ENCODE results near the gene FBLN7.
"Not testable (repeated sequence)": the region's sequence is repeated elsewhere in the genome, so short reads cannot be mapped to it uniquely, and the experiment has no call there.

Gene FBLN7, protein sequence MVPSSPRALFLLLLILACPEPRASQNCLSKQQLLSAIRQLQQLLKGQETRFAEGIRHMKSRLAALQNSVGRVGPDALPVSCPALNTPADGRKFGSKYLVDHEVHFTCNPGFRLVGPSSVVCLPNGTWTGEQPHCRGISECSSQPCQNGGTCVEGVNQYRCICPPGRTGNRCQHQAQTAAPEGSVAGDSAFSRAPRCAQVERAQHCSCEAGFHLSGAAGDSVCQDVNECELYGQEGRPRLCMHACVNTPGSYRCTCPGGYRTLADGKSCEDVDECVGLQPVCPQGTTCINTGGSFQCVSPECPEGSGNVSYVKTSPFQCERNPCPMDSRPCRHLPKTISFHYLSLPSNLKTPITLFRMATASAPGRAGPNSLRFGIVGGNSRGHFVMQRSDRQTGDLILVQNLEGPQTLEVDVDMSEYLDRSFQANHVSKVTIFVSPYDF

DNA sequence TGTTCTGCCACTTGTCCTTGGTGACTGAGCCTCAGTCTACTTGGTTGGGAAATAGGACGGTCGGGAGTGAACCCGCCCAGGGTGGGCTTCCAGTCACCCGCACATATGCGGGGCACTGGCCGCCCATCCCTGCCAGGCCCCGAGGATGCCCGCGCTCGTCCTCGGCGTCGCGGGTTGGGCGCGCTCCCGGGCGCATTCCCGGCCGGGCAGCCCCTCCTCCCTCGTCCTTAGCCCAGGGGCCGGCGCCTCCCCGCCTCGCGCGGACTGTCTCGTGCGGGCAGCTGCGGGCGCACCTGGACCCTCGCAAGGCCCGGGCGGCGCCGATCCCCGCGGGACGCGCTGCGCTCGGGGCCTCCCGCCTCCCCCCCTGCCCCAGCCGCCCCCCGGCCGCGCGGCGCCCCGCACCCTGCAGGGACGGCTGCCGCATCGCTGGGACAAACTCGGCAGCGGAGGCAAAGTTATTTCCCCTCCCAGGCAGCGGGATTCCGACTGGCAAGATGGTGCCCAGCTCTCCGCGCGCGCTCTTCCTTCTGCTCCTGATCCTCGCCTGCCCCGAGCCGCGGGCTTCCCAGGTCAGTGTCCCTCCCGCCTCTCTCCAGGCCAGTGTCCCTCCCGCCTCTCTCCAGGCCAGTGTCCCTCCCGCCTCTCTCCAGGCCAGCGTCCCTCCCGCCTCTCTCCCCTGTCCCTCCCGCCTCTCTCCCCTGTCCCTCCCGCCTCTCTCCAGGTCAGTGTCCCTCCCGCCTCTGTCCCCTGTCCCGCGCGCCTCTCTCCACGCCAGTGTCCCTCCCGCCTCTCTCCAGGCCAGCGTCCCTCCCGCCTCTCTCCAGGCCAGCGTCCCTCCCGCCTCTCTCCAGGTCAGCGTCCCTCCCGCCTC is at the start of gene FBLN7:
Gene FBLN7 (plus strand): TSS at position 227 of the 874 bp plus-strand sequence. CDS start 271 bp downstream, at position 498.
- peak; percentile 64 for DNase-seq

DNA sequence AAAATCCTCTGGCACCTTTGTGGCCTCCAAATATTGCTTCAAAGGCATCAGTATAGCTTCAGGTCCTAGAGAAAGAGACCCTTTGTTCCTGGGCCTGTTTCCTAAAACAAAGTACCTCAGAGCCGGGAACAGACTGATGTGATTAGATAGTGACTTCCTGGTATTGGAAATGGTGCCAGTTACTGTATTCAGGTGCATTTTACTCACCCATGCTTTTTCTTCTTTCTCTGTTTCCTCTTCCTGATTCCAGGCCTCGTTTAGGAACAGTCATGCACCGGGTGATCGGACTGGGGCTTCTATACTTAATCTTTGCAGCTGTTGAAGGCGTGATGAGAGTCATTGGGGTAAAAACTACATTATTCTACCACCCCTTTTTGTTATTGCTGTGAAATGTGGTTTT is 48.8 kb upstream of the FBLN7 start:
- no peak for DNase-seq

DNA sequence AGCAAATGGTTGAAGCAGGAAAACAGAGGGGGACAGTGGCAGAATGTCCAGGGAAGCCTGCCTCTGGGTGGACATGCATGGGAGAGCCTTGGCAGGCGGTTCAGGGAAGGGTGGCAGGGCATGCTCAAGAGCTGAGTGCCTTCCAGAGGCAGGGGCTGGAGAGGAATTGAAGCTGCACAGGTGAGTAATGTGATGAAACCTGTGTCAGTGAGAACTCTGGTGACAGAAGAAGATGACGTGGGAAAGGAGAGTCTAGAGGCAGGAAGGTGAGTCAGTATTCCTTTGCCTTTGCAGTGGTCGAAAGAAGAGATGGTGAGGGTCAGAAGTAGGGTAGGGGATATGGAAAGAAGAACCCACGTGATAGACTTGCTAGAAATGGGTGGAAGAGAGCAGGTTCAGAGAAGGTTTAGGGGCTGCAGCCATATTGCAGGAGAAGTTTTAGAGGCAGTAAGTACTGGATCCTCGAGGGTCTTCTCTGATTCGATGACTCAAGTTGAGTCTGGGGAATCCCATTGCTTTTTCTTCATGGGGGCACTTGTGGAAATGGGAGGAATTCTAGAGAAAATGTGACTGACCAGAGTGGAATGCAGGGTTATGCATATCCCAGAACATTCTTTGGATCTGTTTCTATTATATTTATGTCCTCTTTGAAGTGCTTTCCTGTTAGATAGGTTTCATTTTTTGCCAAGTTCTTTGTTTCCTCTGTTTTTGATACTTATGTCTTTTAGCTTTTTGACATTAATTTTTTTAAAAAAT is 45.7 kb upstream of the FBLN7 start:
- no peak for DNase-seq

DNA sequence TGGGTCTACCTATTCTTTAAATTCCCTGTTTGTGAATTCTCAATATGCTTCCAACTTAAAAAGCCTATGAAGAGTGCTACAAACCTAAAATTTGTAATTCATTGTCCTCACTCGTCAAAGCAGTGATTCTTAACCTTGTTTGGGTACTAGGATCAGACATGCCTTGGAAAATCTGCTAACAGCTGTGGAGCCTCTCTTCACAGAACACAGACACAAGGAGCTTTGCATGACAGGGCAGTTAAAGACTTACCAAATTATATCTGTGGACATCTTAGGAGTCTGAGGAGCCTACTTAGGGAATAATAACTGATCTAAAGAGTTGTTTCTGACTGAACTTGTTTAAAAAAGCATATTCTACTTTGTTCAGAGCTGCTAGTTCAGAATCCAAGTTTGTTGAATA is 45.0 kb upstream of the FBLN7 start:
- no peak for DNase-seq

DNA sequence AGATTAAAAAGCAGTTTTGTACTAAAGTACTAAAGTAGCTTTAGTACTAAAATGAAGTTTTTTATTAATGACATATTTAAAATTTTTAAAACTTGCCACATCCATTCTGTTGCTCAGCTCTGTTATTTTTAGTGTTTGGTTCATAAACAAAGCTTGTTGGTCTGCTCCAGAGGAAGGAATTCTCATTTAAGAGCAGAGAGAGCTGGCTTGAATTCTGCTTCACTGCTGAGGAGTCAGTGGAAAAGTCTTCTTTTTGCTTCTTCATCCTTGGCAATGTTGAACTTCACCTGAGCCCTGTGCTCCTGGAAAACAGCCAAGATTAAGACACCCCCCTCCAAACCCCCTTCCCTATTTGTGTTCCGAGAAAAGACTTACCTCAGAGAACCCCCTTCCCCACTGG is 42.5 kb upstream of the FBLN7 start:
- DNase-seq: no peak

DNA sequence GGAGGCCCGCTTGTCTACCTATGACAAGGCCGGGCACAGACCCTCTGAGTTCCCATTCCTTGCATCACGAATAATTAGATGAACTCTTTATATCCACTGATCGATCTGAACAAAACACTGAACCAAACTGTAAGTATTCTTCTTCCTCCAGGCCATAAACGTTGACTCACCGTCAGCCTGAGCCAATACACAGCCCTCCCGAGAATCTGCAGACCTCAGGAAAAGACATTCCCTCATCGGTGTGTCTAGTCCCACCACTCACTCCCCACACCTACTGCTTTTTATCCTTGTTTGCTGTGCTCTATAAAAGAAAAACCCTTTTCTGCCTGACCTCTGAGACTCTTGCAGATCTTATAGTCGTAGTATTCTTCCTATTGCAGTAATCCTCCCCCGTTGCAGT is 42.1 kb upstream of the FBLN7 start:
- no peak for DNase-seq

DNA sequence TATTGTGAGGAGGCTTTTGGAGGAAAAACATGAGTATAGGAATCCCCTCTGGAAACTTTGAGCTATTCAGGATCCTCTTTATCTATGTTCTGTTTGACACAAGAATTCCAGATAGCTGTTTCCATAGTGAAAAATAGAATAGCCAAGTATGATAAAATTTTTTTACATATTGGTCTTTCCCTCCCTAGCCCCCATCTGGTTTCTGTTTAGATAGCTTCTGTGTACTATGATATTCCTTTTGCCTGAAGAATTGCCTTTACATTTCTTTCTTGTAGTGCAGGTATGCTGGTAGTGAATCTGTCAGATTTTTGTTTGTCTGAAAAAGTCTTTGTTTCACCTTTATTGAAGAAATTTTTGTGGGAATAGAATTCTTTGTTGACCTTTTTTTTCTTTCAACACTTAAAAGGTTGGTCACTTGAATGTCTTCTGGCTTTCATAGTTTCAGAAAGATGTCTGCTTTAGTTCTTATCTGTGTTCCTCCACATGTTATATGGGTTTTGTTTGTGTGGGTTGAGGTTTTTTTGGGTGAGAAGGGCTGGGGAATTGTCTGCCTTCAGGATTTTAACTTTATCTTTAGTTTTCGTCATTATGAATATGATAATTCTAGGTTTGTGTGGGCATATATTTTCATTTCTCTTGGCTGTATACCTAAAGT is 29.9 kb upstream of the FBLN7 start:
- no peak for DNase-seq

DNA sequence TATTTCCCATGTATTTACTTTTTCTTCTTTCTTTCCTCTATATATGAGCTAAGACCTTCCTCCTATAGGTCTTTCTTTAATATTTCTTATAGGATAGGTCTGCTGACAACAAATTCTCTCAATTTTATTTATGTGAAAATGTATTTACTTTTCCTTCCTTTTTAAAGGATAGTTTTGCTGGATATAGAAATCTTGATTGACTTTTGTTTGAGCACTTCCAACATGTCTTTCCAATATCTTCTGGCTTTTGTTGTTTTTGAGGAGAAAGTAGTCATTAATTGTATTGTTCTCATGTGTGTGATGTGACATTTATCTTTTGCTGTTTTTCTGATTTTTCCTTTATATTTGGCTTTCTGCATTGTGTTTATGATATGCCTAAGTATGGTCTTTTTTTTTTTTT is 28.9 kb upstream of the FBLN7 start:
- no peak for DNase-seq

DNA sequence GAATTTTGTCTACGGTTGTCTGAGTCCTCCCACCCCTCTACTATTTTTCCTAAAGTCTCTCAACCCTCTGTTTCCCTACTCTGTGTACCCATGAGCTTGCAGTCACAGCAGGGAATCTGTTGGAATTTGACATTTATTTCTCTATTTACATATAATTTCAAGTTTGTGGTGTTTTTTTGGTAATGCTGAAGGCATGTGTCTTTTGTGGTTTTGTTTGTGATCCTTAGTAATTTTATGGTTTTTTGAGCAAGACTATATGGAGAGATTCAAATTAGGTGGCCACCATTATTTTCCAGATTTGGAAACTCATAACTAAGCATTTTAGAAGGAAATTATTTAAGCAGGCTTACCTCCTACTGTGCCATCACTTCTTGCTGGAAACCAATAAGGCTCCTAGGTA is 27.2 kb upstream of the FBLN7 start:
- no peak for DNase-seq

DNA sequence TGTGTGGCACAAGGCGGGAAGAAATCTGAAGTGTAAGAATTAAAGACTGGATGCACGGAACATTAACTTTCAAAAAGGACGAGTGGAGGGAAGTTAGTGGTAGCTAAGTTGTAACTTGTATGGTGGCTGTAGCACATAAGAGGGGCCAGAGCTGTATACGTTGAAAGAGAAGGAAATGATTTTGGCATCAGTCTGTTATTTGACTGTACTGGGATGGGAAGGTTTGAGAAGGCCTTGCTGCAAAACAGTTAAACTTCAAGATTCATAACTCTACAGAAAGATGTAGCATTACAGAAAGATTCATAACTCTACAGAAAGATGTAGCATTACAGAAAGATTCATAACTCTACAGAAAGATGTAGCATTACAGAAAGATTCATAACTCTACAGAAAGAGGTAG is 24.8 kb upstream of the FBLN7 start:
- not testable (repeated sequence) for DNase-seq

DNA sequence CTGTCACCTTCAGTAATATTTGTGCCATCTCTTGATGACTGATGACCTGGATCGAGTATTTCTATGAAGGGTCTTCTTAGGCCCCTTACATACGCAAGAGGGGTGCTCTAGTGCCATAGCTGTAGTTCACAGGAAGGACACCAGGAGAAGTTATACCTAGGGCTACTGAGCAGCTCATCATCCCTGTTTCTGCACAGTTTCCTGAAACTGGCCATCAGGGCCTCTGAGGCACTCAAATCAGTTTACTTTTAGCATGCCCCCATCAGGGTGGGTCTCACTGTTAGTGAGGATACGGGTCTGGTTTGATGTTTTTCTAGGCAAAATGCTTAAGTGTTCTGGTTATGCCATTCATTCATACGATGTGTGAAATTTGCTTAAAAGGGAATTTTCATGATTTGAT is 20.0 kb upstream of the FBLN7 start:
- DNase-seq: no peak

DNA sequence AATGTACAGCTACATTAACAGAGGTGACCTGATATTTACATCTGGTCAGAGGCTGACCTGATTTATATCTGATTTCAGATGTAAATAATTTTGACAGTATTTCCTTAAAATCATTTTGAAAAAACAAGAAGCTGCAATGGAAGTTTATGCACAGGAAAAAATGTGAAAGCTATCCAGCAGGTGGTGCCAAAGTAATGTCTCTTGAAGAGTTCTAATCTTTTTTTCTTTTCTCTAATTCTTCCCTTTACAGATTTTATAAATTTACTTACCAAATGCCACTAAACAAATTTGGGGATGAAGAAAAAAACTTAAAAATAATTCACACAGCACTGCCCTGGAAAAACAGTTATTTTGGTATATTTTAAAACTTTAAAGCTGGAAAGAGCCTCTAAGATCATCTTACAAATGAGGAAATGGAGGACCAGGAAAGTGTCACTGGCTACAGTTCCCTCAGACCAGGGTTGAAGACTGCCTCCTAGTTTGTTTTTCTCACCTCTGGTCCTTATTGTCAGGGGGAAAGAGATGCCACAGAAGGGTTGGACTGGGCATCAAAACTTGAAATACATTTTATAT is 16.4 kb upstream of the FBLN7 start:
- DNase-seq: peak; percentile 38

DNA sequence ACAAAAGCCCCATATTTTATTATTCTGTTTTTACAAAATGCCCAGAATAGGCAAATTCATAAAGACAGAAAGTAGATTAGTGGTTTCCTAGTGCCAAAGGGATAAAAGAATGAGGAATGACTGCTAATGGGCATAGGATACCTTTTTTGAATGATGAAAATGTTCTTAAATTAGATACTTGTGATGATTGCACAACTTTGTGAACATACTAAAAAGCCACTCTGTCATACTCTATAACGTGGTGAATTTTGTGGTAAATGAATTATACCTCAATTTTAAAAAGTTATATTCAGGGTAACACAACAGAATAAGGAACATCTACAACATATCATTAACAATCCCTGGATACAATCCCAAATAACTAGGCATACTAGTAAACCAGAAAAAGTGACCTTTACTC is 9.1 kb upstream of the FBLN7 start:
- DNase-seq: no peak

DNA sequence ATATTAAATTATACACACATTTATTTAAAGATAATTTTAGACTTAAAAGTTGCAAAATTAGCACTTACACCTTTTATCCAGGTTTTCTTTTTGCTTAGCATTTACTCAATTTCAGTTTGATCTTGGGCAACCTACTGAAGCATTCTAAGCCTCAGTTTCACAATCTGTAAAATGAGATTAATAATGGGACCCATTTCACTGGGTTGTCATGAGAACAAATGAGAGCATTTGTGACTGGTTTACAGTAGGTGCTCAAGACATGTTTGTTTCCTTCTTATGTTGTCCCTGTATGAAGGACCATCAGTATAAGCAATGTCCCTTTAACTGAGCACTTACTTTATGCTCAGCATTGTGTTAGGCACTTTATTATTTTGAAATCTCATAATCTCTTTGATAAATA is 4.8 kb upstream of the FBLN7 start:
- no peak for DNase-seq

DNA sequence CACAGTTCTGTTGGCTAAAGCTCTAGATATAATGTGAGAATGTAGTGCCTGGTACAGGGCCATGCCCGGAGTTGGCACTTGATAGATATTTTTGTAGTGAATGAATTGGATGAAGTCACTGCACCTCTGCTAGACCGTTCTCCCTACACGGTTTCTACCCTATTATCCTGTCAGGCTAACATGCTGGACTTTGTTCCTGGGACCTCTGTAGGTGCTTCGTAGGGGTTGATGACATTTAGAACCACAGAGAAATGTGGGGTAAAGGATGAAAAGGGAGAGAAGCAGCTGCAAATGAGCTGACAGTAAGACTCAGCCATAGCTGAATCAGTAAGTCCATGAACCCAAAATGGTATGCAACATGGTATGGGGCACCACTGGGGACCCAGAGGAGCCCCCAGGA is 4.1 kb upstream of the FBLN7 start:
- no peak for DNase-seq

DNA sequence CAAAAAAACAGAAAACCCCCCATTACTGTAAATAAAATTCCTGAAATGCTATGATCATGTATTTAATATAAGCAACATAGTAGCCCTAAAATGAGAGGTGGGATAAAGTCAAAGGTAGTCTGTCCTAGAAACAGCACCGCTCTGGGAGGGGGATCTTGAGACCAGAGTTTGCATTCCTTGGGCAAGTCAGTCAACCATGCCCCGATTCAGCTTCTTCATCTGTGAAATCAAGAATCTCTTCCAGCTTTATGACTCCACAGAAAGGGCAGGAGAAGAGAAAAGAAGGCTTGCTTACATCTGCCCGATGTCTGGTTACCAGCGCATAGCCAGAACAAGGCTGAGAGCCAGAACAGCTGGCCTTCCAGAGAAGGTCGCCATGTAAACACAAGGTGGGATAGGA is 2.1 kb upstream of the FBLN7 start:
- peak; percentile 47 for DNase-seq

DNA sequence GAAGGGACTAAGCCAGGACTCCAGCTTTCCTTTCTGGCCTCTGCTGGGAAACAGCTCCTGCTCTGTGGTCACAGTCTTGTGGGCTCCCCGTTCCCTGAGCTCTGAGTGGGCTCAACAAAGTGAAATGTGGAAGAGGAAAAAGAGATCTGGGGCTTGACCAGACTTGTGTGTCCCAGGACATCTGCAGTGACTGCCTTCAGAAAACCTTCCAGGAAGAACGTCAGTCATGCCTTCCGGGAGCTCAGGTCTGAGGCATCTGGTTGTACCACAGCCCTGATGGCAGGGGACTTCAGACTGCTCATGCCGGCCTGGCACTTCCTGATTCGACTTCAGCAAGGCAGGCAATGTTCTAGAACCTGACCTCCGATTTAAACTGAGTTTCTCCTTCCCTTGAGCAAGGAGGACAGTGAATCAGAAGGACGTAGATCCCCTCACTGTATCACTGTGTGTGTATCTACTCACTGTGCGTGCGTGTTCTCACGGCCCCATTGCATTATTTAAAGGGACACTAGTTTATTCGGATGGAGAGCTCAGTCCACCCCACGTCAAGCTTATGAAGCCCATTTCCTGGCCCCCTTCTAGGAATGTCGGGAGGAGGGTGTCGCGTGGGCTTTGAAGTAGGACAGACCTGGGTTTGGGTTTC is 548 bp upstream of the FBLN7 start:
- no peak for DNase-seq

DNA sequence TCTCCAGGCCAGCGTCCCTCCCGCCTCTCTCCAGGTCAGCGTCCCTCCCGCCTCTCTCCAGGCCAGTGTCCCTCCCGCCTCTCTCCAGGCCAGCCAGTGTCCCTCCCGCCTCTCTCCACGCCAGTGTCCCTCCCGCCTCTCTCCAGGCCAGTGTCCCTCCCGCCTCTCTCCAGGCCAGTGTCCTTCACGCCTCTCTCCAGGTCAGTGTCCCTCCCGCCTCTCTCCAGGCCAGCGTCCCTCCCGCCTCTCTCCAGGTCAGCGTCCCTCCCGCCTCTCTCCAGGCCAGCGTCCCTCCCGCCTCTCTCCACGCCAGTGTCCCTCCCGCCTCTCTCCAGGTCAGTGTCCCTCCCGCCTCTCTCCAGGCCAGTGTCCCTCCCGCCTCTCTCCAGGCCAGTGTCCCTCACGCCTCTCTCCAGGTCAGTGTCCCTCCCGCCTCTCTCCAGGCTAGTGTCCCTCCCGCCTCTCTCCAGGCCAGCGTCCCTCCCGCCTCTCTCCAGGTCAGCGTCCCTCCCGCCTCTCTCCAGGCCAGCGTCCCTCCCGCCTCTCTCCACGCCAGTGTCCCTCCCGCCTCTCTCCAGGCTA is 939 bp downstream of the FBLN7 start:
- not testable (repeated sequence) for DNase-seq

DNA sequence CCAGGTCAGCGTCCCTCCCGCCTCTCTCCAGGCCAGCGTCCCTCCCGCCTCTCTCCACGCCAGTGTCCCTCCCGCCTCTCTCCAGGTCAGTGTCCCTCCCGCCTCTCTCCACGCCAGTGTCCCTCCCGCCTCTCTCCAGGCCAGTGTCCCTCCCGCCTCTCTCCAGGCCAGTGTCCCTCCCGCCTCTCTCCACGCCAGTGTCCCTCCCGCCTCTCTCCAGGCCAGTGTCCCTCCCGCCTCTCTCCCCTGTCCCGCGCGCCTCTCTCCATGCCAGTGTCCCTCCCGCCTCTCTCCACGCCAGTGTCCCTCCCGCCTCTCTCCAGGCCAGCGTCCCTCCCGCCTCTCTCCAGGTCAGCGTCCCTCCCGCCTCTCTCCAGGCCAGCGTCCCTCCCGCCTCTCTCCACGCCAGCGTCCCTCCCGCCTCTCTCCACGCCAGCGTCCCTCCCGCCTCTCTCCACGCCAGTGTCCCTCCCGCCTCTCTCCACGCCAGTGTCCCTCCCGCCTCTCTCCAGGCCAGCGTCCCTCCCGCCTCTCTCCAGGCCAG is 1.5 kb downstream of the FBLN7 start:
- not testable (repeated sequence) for DNase-seq

DNA sequence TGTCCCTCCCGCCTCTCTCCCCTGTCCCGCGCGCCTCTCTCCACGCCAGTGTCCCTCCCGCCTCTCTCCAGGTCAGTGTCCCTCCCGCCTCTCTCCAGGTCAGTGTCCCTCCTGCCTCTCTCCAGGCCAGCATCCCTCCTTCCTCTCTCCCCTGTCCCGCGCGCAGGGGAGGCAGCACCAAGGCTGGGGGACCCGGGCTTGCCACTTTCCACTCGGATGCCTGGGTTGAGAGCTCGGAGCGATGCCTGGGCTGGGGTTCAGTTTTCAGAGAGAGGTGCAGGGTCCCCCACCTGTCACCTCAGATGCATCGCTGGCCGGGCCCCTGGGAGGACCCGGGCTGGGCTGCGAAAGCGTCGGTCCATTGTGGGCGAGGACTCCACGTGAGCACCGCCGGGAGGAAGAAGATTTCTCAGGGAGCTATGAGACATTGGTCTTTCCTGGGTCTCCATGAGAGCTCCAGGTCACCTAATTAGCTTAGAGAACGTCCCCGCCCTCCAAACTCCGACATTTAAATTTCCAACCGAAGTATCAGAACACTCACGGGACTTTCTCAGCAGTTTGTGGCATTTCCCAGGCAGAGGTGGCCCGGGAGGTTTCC is 2.1 kb downstream of the FBLN7 start:
- DNase-seq: peak; percentile 60
